Endothelial cell of umbilical vein (primary cell): ENCODE data around the gene FBXO7. TPM values are rescaled to one million over a fixed set of nuclear protein-coding genes. Genes with fewer than 3 reads are reported as not detected.

Source experiments
- BruUV-seq: library from RNA; stranded (reverse); fragments of 400-500 nt; replicated peaks from 2 replicates; lab custom pipeline; 2021; lab: Mats Ljungman, UMichigan
- CTCF ChIA-PET: fragments of 300-600, 350-600 bp; sonication (Branson Sonifier 250); formaldehyde crosslinking; loops from one replicate; lab custom pipeline; 2021; ENCODE audit warnings: antibody characterized with exemption, inconsistent platforms; lab: Charles Lee
- POLR2A ChIA-PET: fragments of 300-600, 350-600 bp; sonication (Branson Sonifier 250); formaldehyde crosslinking; loops from one replicate; lab custom pipeline; 2021; ENCODE audit warnings: antibody characterized with exemption, inconsistent platforms; lab: Charles Lee
- DNase-seq: peaks from one replicate; pipeline ENCODE4 v3.0.0-alpha.2; 2011; ENCODE audit warnings: low read depth, low spot score
- FAIRE-seq: peaks from 2 replicates; lab custom pipeline; 2011; peaks lifted over from hg19 to GRCh38; lab: Jason Lieb, UNC
- H2AFZ ChIP-seq: 2 replicates; pipeline ENCODE4 v1.6.0; 2012; ENCODE audit warnings: low read depth, low read length, control low read depth, inconsistent platforms
- H3K27ac ChIP-seq: 2 replicates; pipeline ENCODE4 v1.5.1; 2011; ENCODE audit warnings: low read depth, mild to moderate bottlenecking, control low read depth, low read length, moderate library complexity; ENCODE audit not compliant: insufficient read depth
- H3K27me3 ChIP-seq, 2 experiments: 2 replicates each; pipeline versions ENCODE4 v1.6.0 to v1.6.1; 2011; ENCODE audit warnings: low read length in 2 of 2, mixed read lengths in 1 of 2; ENCODE audit not compliant: control insufficient read depth in 2 of 2, insufficient read depth in 2 of 2
- H3K36me3 ChIP-seq, 2 experiments: 2 replicates in 1 of 2; 3 replicates in 1 of 2; pipeline ENCODE4 v1.5.1; 2011; ENCODE audit warnings: low read length in 2 of 2, mild to moderate bottlenecking in 1 of 2, moderate library complexity in 1 of 2; ENCODE audit not compliant: control insufficient read depth in 2 of 2, insufficient read depth in 2 of 2; ENCODE audit errors: extremely low read depth in 1 of 2
- H3K4me1 ChIP-seq: 3 replicates; pipeline ENCODE4 v1.5.1; 2011; ENCODE audit warnings: mild to moderate bottlenecking, low read length; ENCODE audit not compliant: control insufficient read depth, insufficient read depth; ENCODE audit errors: extremely low read depth
- H3K4me2 ChIP-seq: 2 replicates; pipeline ENCODE4 v1.6.1; 2011; ENCODE audit warnings: low read length, control low read depth, mixed read lengths; ENCODE audit not compliant: insufficient read depth
- H3K4me3 ChIP-seq, 3 experiments: fragments of 200-600 bp in 1 of 3; sonication (generic), shearing (Covaris generic) in 1 of 3; replicated peaks in 1 of 3; 2 replicates each; pipeline ENCODE4 v1.5.1; 2011 to 2016; ENCODE audit warnings: control low read depth in 3 of 3, low read length in 3 of 3, mild to moderate bottlenecking in 2 of 3, inconsistent platforms in 1 of 3, low read depth in 1 of 3, moderate library complexity in 1 of 3; ENCODE audit not compliant: insufficient read depth in 1 of 3
- H3K79me2 ChIP-seq: 2 replicates; pipeline ENCODE4 v1.6.0; 2012; ENCODE audit warnings: low read length, inconsistent platforms; ENCODE audit not compliant: control insufficient read depth, insufficient read depth
- H3K9ac ChIP-seq: replicated peaks from 2 replicates; pipeline ENCODE3; 2011; ENCODE audit warnings: low read length, control low read depth; ENCODE audit not compliant: insufficient read depth; ENCODE audit errors: extremely low read depth
- H3K9me1 ChIP-seq: replicated peaks from 3 replicates; pipeline ENCODE4 v1.6.0; 2011; ENCODE audit warnings: mild to moderate bottlenecking, low read length; ENCODE audit not compliant: control insufficient read depth, insufficient read depth; ENCODE audit errors: extremely low read depth
- H3K9me3 ChIP-seq: replicated peaks from 2 replicates; pipeline ENCODE4 v1.5.1; 2012; ENCODE audit warnings: low read length, inconsistent platforms; ENCODE audit not compliant: control insufficient read depth, insufficient read depth
- H4K20me1 ChIP-seq: replicated peaks from 2 replicates; pipeline ENCODE3; 2011; ENCODE audit warnings: mild to moderate bottlenecking, low read length; ENCODE audit not compliant: control insufficient read depth, insufficient read depth; ENCODE audit errors: extremely low read depth
- EZH2 ChIP-seq: IDR thresholded peaks from 2 replicates; pipeline ENCODE4 v1.6.1; 2012; ENCODE audit warnings: borderline replicate concordance, low read depth, mild to moderate bottlenecking, moderate library complexity, low read length, inconsistent platforms; ENCODE audit not compliant: severe bottlenecking
- FOS ChIP-seq: IDR thresholded peaks from 2 replicates; pipeline ENCODE4 v1.6.1; 2011; ENCODE audit warnings: mild to moderate bottlenecking, low read length, moderate library complexity, borderline replicate concordance; ENCODE audit not compliant: insufficient read depth
- GATA2 ChIP-seq: IDR thresholded peaks from 2 replicates; pipeline ENCODE4 v1.7.0; 2011; ENCODE audit warnings: low read depth, mild to moderate bottlenecking, moderate library complexity, mixed read lengths, low read length; ENCODE audit not compliant: insufficient read length, insufficient read depth
- JUN ChIP-seq: IDR thresholded peaks from 2 replicates; pipeline ENCODE4 v1.6.1; 2011; ENCODE audit warnings: borderline replicate concordance, low read depth; ENCODE audit not compliant: insufficient read length, insufficient read depth
- MYC ChIP-seq: IDR thresholded peaks from one replicate; pipeline ENCODE4 v1.6.1; 2011; ENCODE audit warnings: mild to moderate bottlenecking, low read depth, low read length
- POLR2A ChIP-seq: IDR thresholded peaks from 2 replicates; pipeline ENCODE4 v1.6.1; 2012; ENCODE audit warnings: low read depth, mild to moderate bottlenecking, control low read depth, low read length
- POLR2AphosphoS5 ChIP-seq: IDR thresholded peaks from 2 replicates; pipeline ENCODE4 v1.6.1; 2012; ENCODE audit warnings: low read depth, mild to moderate bottlenecking, control low read depth, low read length, moderate library complexity; ENCODE audit not compliant: insufficient read depth
- dilution Hi-C: fragments of 300-500 bp; cut with MboI; formaldehyde crosslinking; loops from one replicate; pipeline ENCODE4 v1.15.0; 2019; ENCODE audit warnings: low sequenced_read_pairs; ENCODE audit not compliant: extremely low pct_ligation_motif_present
- intact Hi-C: fragments of 100-400 bp; cut with micrococcal nuclease; formaldehyde crosslinking; loops from one replicate; pipeline ENCODE4 v1.10.0; 2022
- polyA plus RNA-seq, 4 experiments: library from polyadenylated mRNA; depleted of rRNA in 3 of 4; stranded (reverse) in 3 of 4; unstranded in 1 of 4; fragments of >200 nt; gene quantifications; 2 replicates each; pipeline versions ENCODE4 v1.2.1 to v1.2.3, GENCODE V29; 2011 to 2012; ENCODE audit warnings: missing spikeins in 1 of 4
- total RNA-seq: library from RNA; stranded (reverse); gene quantifications from 2 replicates; pipeline ENCODE4 v1.2.3, GENCODE V29; 2021
- TF ChIP-seq, protein P1 (sequence below), 2 donors: IDR thresholded peaks; 1 replicate in 1 of 2; 2 replicates in 1 of 2; pipeline ENCODE4 v1.5.1; 2011; ENCODE audit warnings: low read length in 2 of 2, mild to moderate bottlenecking in 2 of 2, moderate library complexity in 2 of 2, control low read depth in 1 of 2, inconsistent platforms in 1 of 2, low read depth in 1 of 2; ENCODE audit not compliant: insufficient read depth in 1 of 2; ENCODE audit errors: extremely low read depth in 1 of 2
- TF ChIP-seq, protein P2 (sequence below): IDR thresholded peaks from 2 replicates; pipeline ENCODE4 v1.6.1; 2011; ENCODE audit not compliant: insufficient read depth, insufficient read length

FBXO7 gene
- total and polyA plus RNA-seq, 2 donors (not counting 3 experiments of a cell fraction or from before 2014, with no cell fraction given), result 81.1 to 112 TPM

DNA sequence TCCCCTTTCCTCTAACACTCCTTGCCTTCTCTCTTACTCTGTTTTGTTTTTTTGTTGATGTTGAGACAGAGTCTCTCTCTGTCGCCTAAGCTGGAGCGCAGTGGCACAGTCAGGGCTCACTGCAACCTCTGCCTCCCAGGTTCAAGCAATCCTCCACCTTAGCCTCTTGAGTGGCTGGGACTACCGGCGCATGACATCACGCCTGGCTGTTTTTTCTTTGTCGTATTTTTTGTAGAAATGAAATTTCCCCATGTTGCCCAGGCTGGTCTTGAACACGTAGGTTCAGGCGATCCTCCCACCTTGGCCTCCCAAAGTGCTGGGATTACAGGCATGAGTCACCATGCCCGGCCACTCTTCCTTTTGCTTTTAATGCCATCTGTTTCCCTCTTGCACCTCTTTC, 72.3 kb downstream of the FBXO7 start:
- ChIA-PET POLR2A (no interaction called here), CTCF (interaction anchor here (0.5 kb wide), 1 partner anchor 13 kb away, joined by 4 read pairs; no protein-coding TSS in a partner anchor)
- H3K4me1 ChIP-seq, result no peaks in the 10 kb centered on the region
- H3K9me3 ChIP-seq, result no peaks in the 10 kb centered on the region
- dilution Hi-C loops, result no loop called here
- H3K36me3 ChIP-seq, result no peaks in the 10 kb centered on the region
- no peaks in the 10 kb centered on the region for H3K9me1 ChIP-seq
- H3K27me3 ChIP-seq, result no peaks in the 10 kb centered on the region
- no TSS peak for BruUV-seq
- no peak overlapping the region for H3K4me3 ChIP-seq
- H3K27ac ChIP-seq, result no peak overlapping the region
- TF ChIP-seq, protein P1, sequence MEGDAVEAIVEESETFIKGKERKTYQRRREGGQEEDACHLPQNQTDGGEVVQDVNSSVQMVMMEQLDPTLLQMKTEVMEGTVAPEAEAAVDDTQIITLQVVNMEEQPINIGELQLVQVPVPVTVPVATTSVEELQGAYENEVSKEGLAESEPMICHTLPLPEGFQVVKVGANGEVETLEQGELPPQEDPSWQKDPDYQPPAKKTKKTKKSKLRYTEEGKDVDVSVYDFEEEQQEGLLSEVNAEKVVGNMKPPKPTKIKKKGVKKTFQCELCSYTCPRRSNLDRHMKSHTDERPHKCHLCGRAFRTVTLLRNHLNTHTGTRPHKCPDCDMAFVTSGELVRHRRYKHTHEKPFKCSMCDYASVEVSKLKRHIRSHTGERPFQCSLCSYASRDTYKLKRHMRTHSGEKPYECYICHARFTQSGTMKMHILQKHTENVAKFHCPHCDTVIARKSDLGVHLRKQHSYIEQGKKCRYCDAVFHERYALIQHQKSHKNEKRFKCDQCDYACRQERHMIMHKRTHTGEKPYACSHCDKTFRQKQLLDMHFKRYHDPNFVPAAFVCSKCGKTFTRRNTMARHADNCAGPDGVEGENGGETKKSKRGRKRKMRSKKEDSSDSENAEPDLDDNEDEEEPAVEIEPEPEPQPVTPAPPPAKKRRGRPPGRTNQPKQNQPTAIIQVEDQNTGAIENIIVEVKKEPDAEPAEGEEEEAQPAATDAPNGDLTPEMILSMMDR (IDR thresholded peaks at IDR 0.05; ENCODE audit: extremely low read depth in 1 of 2, insufficient read depth in 1 of 2, low read depth in 1 of 2, low read length in 2 of 2), result no peak
- TF ChIP-seq EZH2, result no peak
- no peak for TF ChIP-seq MYC
- TF ChIP-seq FOS, result no peak
- TF ChIP-seq GATA2, result no peak
- TF ChIP-seq JUN, result no peak
- TF ChIP-seq, protein P2, sequence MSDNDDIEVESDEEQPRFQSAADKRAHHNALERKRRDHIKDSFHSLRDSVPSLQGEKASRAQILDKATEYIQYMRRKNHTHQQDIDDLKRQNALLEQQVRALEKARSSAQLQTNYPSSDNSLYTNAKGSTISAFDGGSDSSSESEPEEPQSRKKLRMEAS, result no peak
- no peak for TF ChIP-seq POLR2AphosphoS5
- no peak for TF ChIP-seq POLR2A
- H4K20me1 ChIP-seq, result no peaks in the 10 kb centered on the region
- DNase-seq (no peak), FAIRE-seq (no peak)
- no peak overlapping the region for H3K4me2 ChIP-seq
- H3K79me2 ChIP-seq, result no peaks in the 10 kb centered on the region
- H2AFZ ChIP-seq, result no peak overlapping the region
- H3K9ac ChIP-seq, result no peak overlapping the region
- intact Hi-C loops, result no loop called here
